ENCODE data around the gene CCR1. TPM values are rescaled to one million over a fixed set of nuclear protein-coding genes. Genes with fewer than 3 reads are reported as not detected.

CCR1 gene
- total and polyA plus RNA-seq, 2 of the 4 experiments (the other 2 are of a cell fraction): not detected

- Histone ChIP-seq H3K9me3 (ENCODE audit: control insufficient read depth, insufficient read depth, low read length) (no peaks in the 10 kb centered on the region), H2BK5ac (ENCODE audit: low read depth, low read length, poor library complexity, severe bottlenecking) (no peak within 1 kb of the TSS), H3K4me3 (ENCODE audit: insufficient read depth, low read depth, low read length) (no peak within 1 kb of the TSS), H4K91ac (ENCODE audit: insufficient read depth, low read depth, low read length) (no peak within 1 kb of the TSS), H2AK5ac (ENCODE audit: low read depth, low read length) (no peak within 1 kb of the TSS), H2AFZ (replicated peaks; ENCODE audit: low read length, poor library complexity) (no peak within 1 kb of the TSS), H3K36me3 (ENCODE audit: control insufficient read depth, insufficient read depth, low read length) (no peaks in the 10 kb centered on the region), H2AK9ac (replicated peaks; ENCODE audit: low read depth, low read length, poor library complexity) (no peak within 1 kb of the TSS), H2BK120ac (ENCODE audit: low read depth, low read length) (no peak within 1 kb of the TSS), H4K8ac (ENCODE audit: low read depth in 2 of 2, low read length in 2 of 2) (no peak within 1 kb of the TSS), H3K27me3 (ENCODE audit: control insufficient read depth, insufficient read depth, low read length) (peaks cover 13% of the 10 kb centered on the region; the same call in 1 of the 2 replicates), H4K20me1 (ENCODE audit: insufficient read depth, low read length) (no peaks in the 10 kb centered on the region), H3K9ac (ENCODE audit: low read depth, low read length) (no peak within 1 kb of the TSS), H3K79me1 (ENCODE audit: low read depth in 1 of 2, low read length in 2 of 2) (no peaks in the 10 kb centered on the region), H3K4me1 (ENCODE audit: control insufficient read depth, insufficient read depth, low read length) (no peaks in the 10 kb centered on the region), H3K18ac (ENCODE audit: low read depth, low read length) (no peak within 1 kb of the TSS), H3K23ac (ENCODE audit: low read depth, low read length) (no peak within 1 kb of the TSS), H3K27ac (ENCODE audit: insufficient read depth, low read length) (no peak within 1 kb of the TSS), H3K9me1 (ENCODE audit: insufficient read depth, low read length) (no peaks in the 10 kb centered on the region), H3K56ac (ENCODE audit: extremely low read depth, insufficient read depth, low read length) (no peak within 1 kb of the TSS), H3K14ac (replicated peaks; ENCODE audit: low read depth, low read length) (no peak within 1 kb of the TSS), H2BK20ac (ENCODE audit: low read depth, low read length) (no peak within 1 kb of the TSS), H4K5ac (ENCODE audit: low read depth, low read length) (no peak within 1 kb of the TSS), H2BK15ac (ENCODE audit: low read depth, low read length) (no peak within 1 kb of the TSS), H3K4me2 (ENCODE audit: low read depth, low read length) (no peak within 1 kb of the TSS), H3K4ac (ENCODE audit: low read depth, low read length) (no peak within 1 kb of the TSS)
- intact Hi-C loops (cut with micrococcal nuclease): no loop called here
- DNase-seq (no peak), ATAC-seq (ENCODE audit: low read depth) (no peak)
- ChIA-PET CTCF (interaction anchor here (0.6 kb wide), 1 partner anchor 53 kb away, joined by 3 read pairs; no protein-coding TSS in a partner anchor), POLR2A (ENCODE audit: unreplicated experiment) (no interaction called here)
- dilution Hi-C loops (cut with HindIII; ENCODE audit: low sequenced_read_pairs, unreplicated experiment): no loop called here
- no TSS peak for BruUV-seq (replicated peaks)
- no peak for TF ChIP-seq RFX5 (IDR thresholded peaks at IDR 0.05; ENCODE audit: low read depth, low read length)
- TF ChIP-seq CHD1 (IDR thresholded peaks at IDR 0.05; ENCODE audit: low read depth, low read length): no peak
- WGBS, 2 experiments (ENCODE audit: extremely low coverage in 2 of 2, insufficient read length in 1 of 2): 60% methylated on average over 1 of the region's 4 CpGs; no CpG with 5 or more reads in 1 of the 2 experiments
- in situ Hi-C loops (cut with MboI; ENCODE audit: low sequenced_read_pairs): no loop called here
These were observed 34.0 kb upstream of the CCR1 start, which contains the start of gene CCR3 for GRCh38 chr3:46242120-46242519. Gene CCR3 (plus strand): TSS chr3:46242460. CDS start chr3:46265159, 22,699 bp downstream.

Measured in IMR-90 (cell line).